HUES48 (cell line): Measurements from ENCODE around the gene MTX1.

Experiments
- H3K27ac ChIP-seq: one replicate; pipeline ENCODE4 v1.7.0; 2013; ENCODE audit warnings: low read depth, low read length, inconsistent platforms
- H3K27me3 ChIP-seq: 2 replicates; pipeline ENCODE4 v1.6.1; 2013; ENCODE audit warnings: mild to moderate bottlenecking, low read length; ENCODE audit not compliant: control insufficient read depth, insufficient read depth
- H3K36me3 ChIP-seq: 2 replicates; pipeline ENCODE4 v1.6.1; 2013; ENCODE audit warnings: low read length; ENCODE audit not compliant: control insufficient read depth, insufficient read depth
- H3K4me1 ChIP-seq: 2 replicates; pipeline ENCODE4 v1.6.1; 2013; ENCODE audit warnings: mild to moderate bottlenecking, low read length; ENCODE audit not compliant: control insufficient read depth, insufficient read depth
- H3K4me3 ChIP-seq: 2 replicates; pipeline ENCODE4 v1.5.1; 2013; ENCODE audit warnings: mild to moderate bottlenecking, low read depth, low read length
- H3K9ac ChIP-seq: 2 replicates; pipeline ENCODE4 v1.6.1; 2013; ENCODE audit warnings: mild to moderate bottlenecking, low read depth, low read length, moderate library complexity
- H3K9me3 ChIP-seq: 2 replicates; pipeline ENCODE4 v1.6.1; 2013; ENCODE audit warnings: low read length; ENCODE audit not compliant: control insufficient read depth, insufficient read depth

The MTX1 gene

DNA sequence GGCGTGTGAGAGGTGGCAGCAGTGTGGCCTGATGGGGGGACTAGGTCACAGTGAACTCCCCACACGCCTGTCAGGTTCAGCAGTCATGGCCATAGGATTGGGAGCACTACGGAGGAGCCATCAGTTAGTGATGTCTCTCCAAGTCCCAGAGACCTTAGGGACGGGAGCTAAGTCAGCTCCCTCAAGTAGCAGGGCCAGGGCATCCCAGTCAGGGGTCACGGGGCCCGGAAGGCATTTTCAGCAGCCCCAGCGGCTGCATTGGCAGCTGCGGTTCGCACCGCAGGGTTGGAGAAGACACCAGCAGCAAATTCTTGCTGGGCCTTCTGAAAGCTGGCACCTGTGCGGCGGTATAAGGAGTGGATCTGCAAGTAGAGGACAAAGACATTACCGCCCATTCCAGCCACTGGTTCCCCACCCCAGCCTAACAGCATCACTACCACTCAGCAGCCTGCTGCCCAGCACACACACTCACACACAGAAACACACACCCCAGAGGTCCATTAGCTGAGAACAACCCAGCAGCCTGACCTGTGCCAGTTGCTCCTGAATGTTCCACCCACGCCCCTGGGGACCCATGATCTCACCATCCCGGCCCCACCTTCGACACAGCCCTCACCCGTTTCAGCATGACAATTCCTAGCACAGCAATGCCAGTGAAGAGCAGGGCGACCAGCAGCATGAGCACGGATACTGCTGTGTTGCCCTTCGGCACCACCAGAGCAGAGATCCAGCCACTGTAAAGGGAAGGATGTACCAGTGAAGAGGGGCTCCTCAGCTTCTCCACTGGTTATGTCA is 47.8 kb downstream of the MTX1 start:
- Histone ChIP-seq H3K4me1 (peaks cover 17% of the 10 kb centered on the region), H3K9ac (no peak overlapping the region), H3K9me3 (no peaks in the 10 kb centered on the region), H3K27ac (no peak overlapping the region), H3K4me3 (peak overlapping the region; percentile 79), H3K36me3 (peaks cover 18% of the 10 kb centered on the region), H3K27me3 (no peaks in the 10 kb centered on the region)

DNA sequence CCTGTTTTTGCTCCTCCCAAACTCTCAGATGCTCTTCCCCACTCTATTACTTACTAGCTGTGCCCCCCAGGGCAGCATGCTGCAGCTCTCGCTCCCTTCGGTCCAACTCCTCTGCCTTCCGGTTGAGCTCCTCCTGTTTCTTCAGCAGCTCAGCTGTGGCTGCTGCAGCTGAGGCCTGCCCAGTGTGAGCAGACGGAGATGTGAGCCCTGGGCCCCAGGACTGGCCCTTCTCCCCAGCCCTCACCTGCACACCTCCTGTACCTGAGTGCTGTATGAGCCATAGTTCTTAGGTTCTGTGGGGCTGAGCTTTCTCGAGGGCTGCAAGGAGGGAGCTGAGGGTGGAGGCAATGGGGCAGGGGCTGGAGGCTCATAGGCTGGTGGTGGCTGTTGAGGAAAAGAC is 51.8 kb downstream of the MTX1 start:
- H3K36me3 ChIP-seq: peaks cover 44% of the 10 kb centered on the region
- no peak overlapping the region for H3K9ac ChIP-seq
- H3K27ac ChIP-seq: no peak overlapping the region
- no peak overlapping the region for H3K4me3 ChIP-seq
- H3K27me3 ChIP-seq: no peaks in the 10 kb centered on the region
- no peaks in the 10 kb centered on the region for H3K9me3 ChIP-seq
- peaks cover 8% of the 10 kb centered on the region for H3K4me1 ChIP-seq

DNA sequence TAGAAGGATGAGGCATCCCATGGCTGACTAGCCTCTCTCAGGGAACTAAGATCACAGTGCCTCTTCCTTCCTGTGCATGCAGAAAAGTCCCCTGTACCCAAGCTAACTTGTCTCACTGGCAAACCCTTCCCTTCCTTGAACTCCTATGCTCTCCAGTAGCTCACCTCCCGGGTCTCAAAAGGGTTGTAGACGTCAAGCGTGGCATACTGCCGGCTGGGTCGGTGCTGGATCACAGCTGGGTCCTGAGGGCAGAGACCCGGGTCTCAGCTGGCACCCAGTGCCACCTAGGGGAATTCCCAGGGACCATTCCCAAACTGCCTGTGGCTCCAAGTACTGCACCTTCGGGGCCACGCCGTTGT is 53.0 kb downstream of the MTX1 start:
- H3K27me3 ChIP-seq: no peaks in the 10 kb centered on the region
- H3K27ac ChIP-seq: peak overlapping the region; percentile 92
- peaks cover 55% of the 10 kb centered on the region for H3K36me3 ChIP-seq
- H3K9me3 ChIP-seq: no peaks in the 10 kb centered on the region
- H3K9ac ChIP-seq: peak overlapping the region; percentile 75
- peaks cover 8% of the 10 kb centered on the region for H3K4me1 ChIP-seq
- H3K4me3 ChIP-seq: peak overlapping the region; percentile 77

DNA sequence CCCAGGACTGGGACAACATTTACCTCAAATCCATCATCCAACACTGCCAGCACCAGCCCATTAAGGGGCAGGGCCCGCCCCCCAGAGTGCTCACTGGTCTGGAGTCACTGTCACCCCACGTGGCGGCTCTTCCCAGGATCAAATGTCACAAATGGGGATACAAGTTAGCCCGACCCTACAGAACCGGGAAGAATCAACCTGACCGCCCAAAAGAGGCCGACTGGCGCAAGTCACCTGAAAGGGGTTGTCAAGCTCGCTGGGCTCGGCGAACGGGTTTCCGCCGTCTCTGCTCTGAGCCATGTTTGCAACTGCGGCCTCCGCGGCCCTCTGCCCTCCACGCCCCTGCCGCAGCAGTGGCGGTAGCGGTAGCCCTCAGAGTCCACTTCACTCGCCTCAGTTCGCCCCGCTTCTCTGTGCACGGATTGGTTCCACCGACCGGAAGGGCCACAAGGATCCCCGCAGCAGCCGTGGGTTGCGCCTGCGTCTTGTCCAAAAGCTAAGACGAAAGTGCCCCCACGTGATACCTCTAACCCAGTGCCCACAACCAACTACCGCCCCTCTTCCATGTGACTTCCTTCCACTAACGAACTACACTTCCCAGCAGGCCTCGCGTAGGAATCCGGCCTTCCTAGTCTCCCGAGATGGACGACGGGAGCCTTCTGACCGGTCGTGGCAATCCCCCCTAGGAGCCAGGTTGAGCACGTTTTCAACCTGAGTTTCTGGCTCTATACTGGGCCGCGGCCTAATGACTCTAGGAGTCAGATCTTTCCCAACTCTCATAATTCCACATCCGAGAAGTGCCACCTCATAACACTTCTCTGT is 53.6 kb downstream of the MTX1 start, which contains the start of gene SCAMP3:
TSS of gene SCAMP3 (minus strand) at position 509 of the 822 bp plus-strand sequence. CDS start at position 300, 209 bp downstream.
- Histone ChIP-seq H3K27ac (peak within 1 kb of the TSS; percentile 92), H3K36me3 (peaks cover 59% of the 10 kb centered on the region)

DNA sequence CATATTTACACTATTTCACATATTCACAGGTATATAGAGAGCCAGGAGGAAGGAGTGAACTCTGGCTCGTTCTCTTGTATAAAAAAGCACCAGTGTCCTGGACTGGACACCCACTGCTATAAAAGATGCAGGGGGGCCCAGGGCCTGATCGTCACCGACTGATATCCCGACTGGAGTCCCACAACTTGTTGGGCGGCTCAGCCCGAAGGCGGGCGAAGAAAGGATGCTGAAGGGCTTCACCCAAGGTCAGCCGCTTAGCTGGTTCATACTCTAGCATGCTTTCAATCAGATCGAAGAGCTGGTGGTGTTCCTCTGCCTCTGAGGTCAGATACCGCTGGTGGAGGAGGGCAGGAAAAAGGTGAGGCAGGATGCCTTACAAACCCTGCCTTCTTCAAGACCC is 54.6 kb downstream of the MTX1 start:
- Histone ChIP-seq H3K9me3 (no peaks in the 10 kb centered on the region), H3K4me1 (peaks cover 8% of the 10 kb centered on the region), H3K4me3 (no peak overlapping the region), H3K27me3 (no peaks in the 10 kb centered on the region), H3K36me3 (peaks cover 63% of the 10 kb centered on the region), H3K9ac (no peak overlapping the region), H3K27ac (peak overlapping the region; percentile 92)

More for the DNA sequence above, 53.6 kb downstream of the MTX1 start, which contains the start of gene SCAMP3:
- Histone ChIP-seq H3K9ac (peak within 1 kb of the TSS; percentile 75), H3K4me3 (peak within 1 kb of the TSS; percentile 77), H3K27me3 (no peaks in the 10 kb centered on the region), H3K4me1 (peaks cover 8% of the 10 kb centered on the region), H3K9me3 (no peaks in the 10 kb centered on the region)
